LNCaP clone FGC (cell line): Measurements from ENCODE around the gene CEP43.

Experiments used
- DNase-seq: peaks from one replicate; pipeline ENCODE4 v3.0.0-alpha.2; 2011; ENCODE audit warnings: low read depth
- H3K4me3 ChIP-seq: 2 replicates; pipeline ENCODE4 v1.5.1; 2011; ENCODE audit warnings: mild to moderate bottlenecking, low read depth, low read length, control low read depth
- TF ChIP-seq, protein P1 (sequence below): IDR thresholded peaks from 2 replicates; pipeline ENCODE4 v1.5.1; 2012; ENCODE audit warnings: mild to moderate bottlenecking; ENCODE audit not compliant: control insufficient read depth, insufficient read depth; ENCODE audit errors: extremely low read depth

Gene CEP43

DNA sequence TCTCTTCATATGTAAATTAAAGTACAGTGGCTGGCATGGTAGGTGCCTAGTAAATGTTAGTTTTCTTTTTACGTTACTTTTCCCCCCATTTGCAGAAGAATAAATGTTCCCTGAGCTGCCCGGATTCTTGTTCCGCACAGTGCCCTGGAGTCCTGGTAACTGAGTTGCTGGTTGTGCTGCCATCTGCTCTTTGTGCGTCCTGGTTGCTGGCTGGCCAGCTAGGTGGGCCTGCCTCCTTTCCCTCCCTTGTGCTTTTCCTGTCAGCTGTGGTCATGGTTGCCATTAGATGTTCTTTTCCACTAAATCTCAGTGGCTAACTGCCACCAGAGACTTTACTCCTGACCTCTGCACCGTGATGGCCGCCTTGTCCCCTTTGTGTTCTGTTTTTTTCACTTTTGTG, 28.6 kb downstream of the CEP43 start:
- H3K4me3 ChIP-seq = no peak overlapping the region
- no peak for DNase-seq
- TF ChIP-seq, protein P1, sequence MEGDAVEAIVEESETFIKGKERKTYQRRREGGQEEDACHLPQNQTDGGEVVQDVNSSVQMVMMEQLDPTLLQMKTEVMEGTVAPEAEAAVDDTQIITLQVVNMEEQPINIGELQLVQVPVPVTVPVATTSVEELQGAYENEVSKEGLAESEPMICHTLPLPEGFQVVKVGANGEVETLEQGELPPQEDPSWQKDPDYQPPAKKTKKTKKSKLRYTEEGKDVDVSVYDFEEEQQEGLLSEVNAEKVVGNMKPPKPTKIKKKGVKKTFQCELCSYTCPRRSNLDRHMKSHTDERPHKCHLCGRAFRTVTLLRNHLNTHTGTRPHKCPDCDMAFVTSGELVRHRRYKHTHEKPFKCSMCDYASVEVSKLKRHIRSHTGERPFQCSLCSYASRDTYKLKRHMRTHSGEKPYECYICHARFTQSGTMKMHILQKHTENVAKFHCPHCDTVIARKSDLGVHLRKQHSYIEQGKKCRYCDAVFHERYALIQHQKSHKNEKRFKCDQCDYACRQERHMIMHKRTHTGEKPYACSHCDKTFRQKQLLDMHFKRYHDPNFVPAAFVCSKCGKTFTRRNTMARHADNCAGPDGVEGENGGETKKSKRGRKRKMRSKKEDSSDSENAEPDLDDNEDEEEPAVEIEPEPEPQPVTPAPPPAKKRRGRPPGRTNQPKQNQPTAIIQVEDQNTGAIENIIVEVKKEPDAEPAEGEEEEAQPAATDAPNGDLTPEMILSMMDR = no peak

DNA sequence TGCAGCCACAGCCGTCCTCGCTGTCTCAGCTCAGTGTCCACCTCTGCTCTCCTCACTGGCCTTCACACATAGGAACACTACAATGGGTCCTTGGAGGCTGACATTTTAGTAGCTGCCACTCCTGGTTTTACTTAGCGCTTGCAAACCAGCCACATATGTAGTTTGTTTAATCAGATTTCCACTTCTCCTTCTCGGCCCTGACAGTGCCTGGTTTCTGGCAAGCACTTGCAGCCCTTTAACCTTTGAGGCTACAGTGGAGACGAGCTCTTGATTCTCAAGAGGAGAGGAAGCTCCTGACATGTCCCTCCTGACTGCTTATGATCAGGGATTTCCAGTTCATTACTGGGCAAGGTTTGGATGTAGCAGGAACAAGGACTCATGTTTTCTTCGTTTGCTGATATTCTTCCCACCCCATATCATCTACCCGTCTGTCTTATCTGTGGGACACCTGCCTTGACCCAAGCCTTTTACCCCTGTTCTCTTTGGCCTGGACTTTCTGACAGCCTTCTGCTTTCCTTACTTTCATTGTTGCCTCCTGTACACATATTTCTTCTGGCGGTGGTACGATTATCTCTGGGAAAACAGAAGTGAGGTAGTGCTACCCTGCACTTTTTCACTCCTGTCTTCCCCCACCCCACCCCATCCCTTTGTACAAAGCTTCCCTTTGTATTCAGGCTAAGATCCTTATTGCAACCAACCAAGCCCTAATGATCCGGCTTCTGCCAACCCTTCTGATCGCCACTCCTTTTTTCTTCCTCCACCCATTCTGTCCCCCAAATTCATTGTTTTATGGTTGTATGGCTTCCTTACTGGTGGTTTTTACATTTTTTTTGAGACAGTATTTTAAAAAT, 31.2 kb downstream of the CEP43 start:
- TF ChIP-seq, protein P1 = no peak
- no peak for DNase-seq
- H3K4me3 ChIP-seq = no peak overlapping the region

DNA sequence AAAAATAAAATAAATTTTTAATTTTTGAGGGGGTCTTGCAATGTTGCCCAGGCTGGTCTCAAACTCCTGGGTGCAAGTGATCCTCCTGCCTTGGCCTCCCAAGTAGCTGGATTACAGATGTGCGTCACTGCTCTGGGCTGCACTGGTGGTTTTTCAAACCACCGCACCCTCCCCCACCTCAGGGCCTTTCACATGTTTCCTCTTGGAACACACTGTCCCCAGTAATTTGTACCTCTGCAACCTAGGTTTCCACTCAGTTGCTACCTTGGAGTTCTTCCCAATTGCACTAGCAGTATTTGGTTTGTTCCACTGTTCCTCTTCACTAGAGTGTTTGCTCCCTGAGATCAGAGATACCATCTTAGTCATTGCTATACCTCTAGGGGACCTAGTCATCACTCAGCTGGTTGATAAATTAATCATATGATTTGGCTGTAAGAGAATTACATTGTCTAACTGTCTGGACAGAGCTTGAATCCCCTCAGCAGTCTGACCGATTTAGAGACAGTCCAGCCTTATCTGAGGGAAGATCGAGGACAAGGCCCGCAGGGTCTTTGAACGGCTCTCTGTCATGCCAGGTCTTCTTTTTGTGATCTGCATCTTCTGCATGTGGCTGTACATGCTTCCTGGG, 32.0 kb downstream of the CEP43 start:
- TF ChIP-seq, protein P1 = no peak
- H3K4me3 ChIP-seq = no peak overlapping the region
- DNase-seq = peak; percentile 17

DNA sequence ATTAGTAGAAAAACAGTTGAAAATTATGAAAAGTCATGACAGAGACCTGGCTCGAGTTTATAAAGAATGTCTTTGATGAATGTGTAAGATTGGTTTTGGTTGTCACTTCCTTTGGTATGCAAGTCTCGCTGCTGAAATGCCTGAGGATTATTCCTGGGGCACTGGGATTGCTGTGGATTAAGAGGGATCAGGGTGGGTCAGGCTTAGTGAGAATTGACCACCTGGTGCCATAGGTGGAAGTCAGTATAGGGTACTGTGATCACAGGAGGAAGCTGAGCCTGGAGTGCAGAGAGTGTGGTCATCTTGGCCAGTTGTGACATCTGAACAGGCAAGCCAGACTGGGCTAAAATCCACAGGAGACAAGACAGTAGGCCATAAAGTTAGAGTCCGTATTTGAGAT, 34.9 kb downstream of the CEP43 start:
- TF ChIP-seq, protein P1 = no peak
- DNase-seq = no peak
- no peak overlapping the region for H3K4me3 ChIP-seq

DNA sequence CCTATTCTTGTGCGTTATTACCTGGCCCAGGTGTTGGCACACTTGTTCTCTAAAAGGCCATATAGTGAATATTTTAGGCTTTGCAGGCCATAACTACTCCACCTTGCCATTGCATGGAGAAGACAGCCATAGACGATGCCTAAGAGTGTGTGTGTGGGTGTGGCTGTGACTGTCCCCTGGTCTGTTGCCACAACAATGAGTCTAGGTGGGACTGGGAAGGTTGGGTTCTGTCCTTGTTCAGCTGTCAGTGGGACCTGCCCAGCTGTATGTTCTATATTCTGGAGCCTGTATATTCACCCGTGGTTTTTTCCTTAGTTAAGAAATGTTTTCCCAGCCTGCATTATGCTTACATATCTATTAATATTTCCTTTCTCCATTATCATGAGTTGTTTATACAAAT, 38.6 kb downstream of the CEP43 start:
- no peak for DNase-seq
- no peak overlapping the region for H3K4me3 ChIP-seq
- TF ChIP-seq, protein P1 = no peak

DNA sequence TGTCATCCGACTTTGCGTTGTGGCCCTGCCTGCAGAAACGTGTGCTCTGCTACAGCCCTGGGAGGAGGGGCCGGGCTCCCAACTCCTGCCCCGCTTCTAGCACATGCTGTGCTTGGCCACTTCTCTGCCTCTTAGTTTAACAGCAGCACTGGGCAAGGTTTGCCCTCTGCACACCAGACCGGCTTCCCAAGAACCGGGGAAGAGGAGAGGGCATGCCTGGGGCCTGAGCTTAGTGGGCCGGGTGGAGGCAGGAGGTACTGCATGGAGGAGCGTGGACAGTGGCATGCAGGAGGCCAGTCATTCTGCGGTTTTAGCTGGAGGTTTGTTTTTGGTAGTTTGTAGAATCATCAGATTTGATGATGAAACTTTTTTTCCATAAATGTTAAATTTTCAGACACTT, 45.5 kb downstream of the CEP43 start:
- no peak for DNase-seq
- TF ChIP-seq, protein P1 = no peak
- H3K4me3 ChIP-seq = no peak overlapping the region
